Skin epidermis (tissue), 12 donors: ENCODE measurements around the gene YTHDF1.

Experiments used
- H3K27ac ChIP-seq, 21 experiments: fragments of 200-600 bp; sonication (generic) in 11 of 21; one replicate each; pipeline ENCODE4 v1.5.0; 2020; ENCODE audit warnings: mild to moderate bottlenecking in 3 of 21, inconsistent platforms in 2 of 21, moderate library complexity in 2 of 21
- H3K4me3 ChIP-seq, 7 experiments: fragments of 200-600 bp; sonication (generic) in 2 of 7; one replicate each; pipeline ENCODE4 v1.5.0; 2020; ENCODE audit warnings: inconsistent platforms in 2 of 7, mild to moderate bottlenecking in 2 of 7, moderate library complexity in 1 of 7

Gene YTHDF1

GRCh38 chr20:63215101-63216040 is 560 bp downstream of the YTHDF1 start:
- Histone ChIP-seq H3K4me3 (peak overlapping the region; percentile 73 to 98 (median 93)), H3K27ac (peak overlapping the region; percentile 70 to 98 (median 87))

DNA sequence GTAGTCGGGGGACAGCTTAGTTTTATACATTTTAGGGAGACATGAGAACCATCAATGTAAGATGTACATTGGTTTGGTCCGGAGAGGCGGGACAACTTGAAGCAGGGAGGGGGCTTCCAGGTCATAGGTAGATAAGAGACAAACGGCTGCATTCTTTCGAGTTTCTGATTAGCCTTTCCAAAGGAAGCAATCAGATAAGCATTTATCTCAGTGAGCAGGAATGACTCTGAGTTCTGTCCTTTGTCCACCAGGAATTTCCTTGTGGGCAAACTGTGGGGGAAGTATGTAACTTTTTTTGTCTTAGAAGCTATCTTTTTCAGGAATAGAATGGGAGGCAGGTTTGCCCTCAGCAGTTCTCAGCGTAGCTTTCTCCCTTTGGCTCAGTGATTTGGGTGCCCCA is 1.4 kb downstream of the YTHDF1 start:
- peak overlapping the region in 1 of 7 experiments; percentile 73 for H3K4me3 ChIP-seq
- peak overlapping the region in 1 of 21 experiments; percentile 98 for H3K27ac ChIP-seq

GRCh38 chr20:63212792-63213191 is 3.1 kb downstream of the YTHDF1 start:
- Histone ChIP-seq H3K4me3 (no peak overlapping the region), H3K27ac (no peak overlapping the region)

DNA sequence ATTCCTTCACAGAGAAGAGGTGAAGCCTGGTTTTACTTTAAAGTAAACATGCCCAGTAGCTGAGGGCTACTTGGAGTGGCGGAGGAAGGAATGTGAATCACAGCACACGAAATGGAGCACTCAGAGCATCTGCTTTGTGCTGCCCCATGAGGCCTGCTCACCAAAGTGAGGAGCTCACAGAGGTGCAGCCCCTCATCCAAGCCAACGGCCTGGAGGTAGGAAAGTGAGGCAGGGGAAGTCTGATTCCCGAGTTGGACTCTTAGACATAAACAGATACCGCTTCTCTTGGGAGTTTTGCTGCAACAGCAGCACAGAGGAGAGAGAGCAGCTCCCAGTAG is 3.6 kb downstream of the YTHDF1 start:
- Histone ChIP-seq H3K4me3 (no peak overlapping the region), H3K27ac (no peak overlapping the region)

DNA sequence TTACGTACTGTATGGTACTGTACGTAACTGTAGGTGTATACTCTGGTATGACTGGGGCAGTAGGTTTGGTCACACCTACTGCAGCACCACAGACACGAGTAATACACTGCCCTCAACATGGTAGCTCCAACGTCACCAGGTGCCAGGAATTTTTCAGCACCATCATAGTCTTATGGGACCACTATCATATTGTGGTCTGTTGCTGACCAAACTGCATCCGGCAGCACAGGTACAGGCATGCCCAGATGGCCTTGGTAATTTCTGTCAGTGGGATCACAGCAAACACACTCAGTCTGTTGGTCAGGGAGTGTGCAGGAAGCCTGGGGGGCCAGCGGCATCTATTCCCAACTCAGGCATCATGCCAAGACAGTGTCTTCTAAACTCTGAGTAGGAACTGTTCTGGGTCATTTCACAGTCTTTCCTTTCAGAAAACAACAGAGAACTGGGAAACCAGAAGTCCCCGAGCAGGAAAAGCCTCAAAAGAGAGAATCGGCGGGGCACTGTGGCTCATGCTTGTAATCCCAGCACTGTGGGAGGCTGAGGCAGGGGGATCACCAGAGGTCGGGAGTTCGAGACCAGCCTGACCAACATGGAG is 5.8 kb downstream of the YTHDF1 start:
- no peak overlapping the region for H3K27ac ChIP-seq
- H3K4me3 ChIP-seq, result no peak overlapping the region

DNA sequence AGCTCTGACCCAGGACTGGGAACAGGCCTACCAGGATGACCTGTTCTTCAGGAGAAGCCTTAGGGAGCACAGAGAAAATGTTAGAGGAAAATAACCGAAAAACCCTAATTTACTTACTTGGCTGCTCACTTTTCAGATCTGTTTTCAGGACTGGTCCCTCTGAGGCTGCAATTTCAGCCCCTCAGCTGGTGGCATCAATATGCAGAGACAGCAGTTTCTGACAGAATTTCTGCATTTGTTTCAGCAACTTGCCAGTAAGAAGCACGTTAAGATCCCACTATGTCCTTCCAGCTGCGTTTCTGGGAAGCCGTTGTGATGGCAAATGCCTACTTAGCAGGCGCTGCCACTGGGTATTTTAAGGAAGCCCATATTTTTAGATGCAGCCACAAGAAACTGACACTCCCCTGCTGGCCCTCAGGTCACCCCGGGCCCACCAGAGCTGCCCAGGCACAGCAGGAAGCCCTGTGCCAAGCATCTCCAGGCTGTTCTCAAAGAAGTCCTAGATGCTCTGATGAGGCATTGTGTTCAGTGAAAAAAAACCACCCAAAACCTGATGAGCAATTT is 7.5 kb downstream of the YTHDF1 start:
- Histone ChIP-seq H3K4me3 (no peak overlapping the region), H3K27ac (no peak overlapping the region)

- H3K27ac ChIP-seq, result no peak overlapping the region
- H3K4me3 ChIP-seq, result no peak overlapping the region
Observed at GRCh38 chr20:63206878-63207277, 9.1 kb downstream of the YTHDF1 start.

DNA sequence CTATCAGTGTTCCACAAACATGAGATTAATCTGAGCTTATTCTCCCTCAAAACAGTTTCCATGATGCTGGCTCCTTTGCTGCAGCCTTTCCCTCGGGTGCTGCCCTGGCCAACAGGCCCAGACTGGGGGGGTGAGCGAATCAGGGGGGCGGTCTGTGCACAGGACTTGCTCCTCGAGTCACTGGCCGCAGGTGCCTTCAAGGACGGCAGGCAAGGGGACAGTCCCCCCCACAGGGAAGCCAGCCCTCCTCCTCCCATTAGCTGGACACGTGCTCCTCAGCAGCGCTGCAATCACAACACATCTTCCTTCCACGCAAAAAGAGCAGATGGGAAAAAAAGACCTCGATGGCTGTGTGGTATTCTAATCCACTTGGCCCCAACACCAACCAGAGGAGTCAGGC is 10.0 kb downstream of the YTHDF1 start:
- H3K4me3 ChIP-seq, result no peak overlapping the region
- H3K27ac ChIP-seq, result no peak overlapping the region

- Histone ChIP-seq H3K27ac (no peak overlapping the region), H3K4me3 (no peak overlapping the region)
Observed at GRCh38 chr20:63204362-63204761, 11.6 kb downstream of the YTHDF1 start.

DNA sequence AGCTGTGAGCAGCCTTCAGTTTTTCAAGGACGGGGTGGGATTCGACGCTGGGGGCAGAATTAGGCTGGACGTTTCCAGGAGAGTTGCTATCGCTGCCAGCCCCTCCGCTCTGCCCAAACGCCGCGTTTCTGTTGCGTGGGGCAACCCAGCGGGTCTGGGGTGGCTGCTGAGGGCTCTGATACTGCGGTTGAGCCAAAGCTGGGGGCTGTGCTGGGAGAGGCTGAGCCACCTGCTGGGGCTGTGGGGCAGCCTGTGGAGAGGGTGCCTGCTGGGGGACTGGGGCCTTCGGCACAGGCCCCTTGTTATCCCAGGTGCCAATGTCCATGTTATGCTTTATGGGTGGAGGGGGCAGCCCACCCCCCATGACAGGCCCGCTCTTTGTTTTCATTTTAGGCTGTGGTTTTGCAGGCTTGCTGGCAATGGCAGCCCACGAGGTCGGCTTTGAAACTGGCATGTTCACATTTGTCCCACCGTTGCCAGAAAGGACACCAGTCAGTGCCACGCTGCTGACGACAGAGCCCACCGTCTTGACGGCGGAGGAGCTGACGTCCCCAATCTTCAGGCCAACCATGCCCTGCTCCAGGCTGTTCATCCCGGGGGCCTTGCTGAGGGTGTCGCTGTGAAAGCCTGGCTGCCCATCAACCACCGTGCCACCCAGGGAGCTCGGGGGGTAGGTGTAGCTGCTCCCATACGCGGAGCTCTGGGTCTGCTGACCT is 13.0 kb downstream of the YTHDF1 start:
- Histone ChIP-seq H3K27ac (no peak overlapping the region), H3K4me3 (no peak overlapping the region)

DNA sequence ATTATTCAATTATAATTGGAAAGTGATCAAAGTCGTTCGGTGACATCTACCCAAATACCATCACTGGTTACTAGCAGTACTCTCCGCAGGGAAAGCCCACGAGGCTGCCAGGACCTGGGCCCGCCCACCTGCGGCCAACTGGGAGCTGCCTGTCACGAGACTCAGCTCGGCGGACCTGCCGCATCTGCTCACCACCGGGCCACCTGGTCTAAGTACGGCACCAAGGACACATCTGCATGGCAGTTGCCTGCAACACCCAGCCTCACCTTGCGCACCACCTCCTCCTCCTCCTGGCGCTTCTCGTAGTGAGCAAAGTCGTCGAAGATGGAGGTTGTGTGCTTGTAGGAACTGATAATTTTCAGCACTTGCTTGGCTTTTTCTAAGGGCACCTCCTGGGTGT is 13.9 kb downstream of the YTHDF1 start:
- no peak overlapping the region for H3K27ac ChIP-seq
- no peak overlapping the region for H3K4me3 ChIP-seq

DNA sequence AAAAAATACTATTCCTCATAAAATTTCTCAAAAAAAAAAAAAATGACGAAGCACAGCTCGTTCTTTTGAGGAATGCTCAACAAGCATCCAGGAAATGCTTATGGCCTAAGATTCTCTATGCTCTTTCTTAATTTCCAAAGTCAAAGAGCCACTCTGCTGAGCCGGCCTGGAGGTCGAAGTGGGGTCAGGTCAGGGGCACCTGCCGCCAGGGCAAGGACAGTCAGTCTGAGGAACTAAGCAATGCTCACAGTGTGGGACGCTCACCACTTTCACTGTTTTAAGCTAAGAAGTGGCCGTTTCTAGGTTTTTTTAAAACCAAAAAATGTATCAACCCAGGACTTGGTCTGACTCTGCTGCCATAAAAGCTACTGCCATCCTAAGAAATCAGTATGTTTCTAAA is 17.3 kb downstream of the YTHDF1 start:
- Histone ChIP-seq H3K27ac (no peak overlapping the region), H3K4me3 (no peak overlapping the region)

GRCh38 chr20:63196768-63197470 is 19.0 kb downstream of the YTHDF1 start:
- no peak overlapping the region for H3K4me3 ChIP-seq
- H3K27ac ChIP-seq, result no peak overlapping the region

GRCh38 chr20:63194797-63195173 is 21.1 kb downstream of the YTHDF1 start:
- Histone ChIP-seq H3K4me3 (no peak overlapping the region), H3K27ac (no peak overlapping the region)

DNA sequence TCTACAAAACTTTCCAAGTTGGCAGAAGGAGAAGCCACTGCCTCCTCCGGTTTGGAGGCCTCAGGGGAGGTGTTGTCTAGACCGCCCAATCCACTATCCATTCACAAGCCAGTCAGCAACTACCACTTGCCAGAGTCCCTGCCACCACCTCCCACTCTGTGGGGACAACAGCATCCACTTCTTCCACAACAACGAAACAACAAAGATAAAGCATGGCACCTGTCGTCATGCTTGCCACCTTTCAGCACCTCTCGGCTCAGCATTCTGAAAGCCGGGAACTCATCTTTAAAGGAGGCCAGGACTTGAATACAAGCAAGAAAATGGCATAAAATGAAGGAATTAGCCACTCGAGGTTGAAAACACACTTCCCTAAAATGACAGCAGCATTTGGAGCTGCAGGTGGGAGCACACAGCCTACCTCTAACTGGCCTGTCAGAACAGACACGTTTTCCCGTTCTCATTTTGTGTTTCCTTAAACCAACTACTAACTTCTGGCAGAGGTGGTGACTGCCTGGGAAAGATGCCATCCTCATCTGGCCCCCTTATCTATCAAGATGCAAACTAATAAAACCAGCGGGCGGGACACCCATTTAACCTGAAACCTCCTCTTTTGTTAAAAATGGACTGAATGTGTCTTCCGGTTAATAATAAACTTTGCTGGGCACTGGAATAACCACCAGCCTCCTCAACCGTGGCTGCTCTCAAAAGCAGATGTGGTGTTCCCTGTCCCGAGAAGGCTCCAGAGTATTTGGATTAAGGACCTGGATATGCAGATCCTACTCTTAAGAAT is 21.7 kb downstream of the YTHDF1 start:
- H3K27ac ChIP-seq, result no peak overlapping the region
- no peak overlapping the region for H3K4me3 ChIP-seq

- H3K27ac ChIP-seq, result no peak overlapping the region
- H3K4me3 ChIP-seq, result no peak overlapping the region
Observed at GRCh38 chr20:63192721-63193120, 23.2 kb downstream of the YTHDF1 start.

DNA sequence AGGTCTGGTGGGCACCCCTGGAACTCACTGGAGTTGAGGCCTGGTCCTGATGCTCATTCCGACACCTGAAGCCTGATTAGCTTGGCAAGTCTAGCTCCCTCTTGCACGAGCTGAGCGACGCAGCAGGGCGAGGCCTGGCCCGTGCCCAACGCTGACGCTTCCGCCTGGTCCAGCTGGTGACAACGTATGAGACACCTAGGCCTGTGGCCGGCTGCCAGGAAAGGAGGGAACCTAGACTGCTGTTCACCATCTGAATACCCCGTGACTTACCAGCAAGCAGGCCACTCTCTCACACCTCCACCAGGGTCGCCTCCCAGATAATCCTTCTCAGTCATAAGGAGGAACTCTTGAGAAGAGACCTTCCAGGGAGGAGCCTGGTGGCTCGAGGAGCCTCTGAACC is 24.5 kb downstream of the YTHDF1 start:
- Histone ChIP-seq H3K27ac (no peak overlapping the region), H3K4me3 (no peak overlapping the region)

- Histone ChIP-seq H3K27ac (no peak overlapping the region), H3K4me3 (no peak overlapping the region)
Observed at GRCh38 chr20:63190828-63191227, 25.1 kb downstream of the YTHDF1 start.

DNA sequence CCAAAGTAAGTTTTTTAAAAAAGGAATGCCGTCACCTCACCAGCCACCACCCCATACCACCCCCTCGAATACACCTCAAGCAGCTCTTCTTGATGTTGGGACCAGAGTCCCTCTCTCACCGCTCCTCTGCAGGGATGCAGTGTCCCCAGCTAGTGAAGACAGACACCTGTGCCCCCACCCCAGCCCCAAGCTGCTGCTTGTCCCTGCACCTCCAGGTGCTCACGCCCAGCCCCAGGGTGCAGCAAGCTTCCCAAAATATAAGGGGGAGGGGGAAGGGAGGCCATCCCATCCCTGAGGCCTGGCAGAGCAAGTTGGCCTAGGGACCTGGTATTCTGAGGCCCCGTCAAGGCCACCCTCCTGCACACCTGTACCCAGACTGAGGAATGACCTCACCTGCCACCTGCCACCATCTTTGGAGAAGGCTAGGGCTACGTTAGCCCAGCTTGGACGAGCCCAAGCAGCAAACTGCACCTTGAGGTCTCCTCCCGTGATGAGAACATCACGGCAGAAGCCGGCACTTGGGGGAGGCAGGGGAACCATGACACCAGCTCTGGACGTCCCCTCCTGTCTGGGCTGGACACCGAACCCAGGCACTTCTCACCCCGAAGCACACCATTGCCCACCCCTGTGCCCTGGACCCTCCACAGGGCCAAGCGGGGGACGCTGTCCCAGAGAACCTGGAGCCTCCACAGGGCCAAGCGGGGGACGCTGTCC is 25.9 kb downstream of the YTHDF1 start:
- Histone ChIP-seq H3K4me3 (no peak overlapping the region), H3K27ac (no peak overlapping the region)
